NOMO-1 treated with dmso at 0.1 percent for 144 hours (cell line): ENCODE results near the gene CAVIN1.
A peak's percentile ranks its signal among the peaks of the same experiment; 100 is the strongest.
"Not testable (repeated sequence)": the region's sequence is repeated elsewhere in the genome, so short reads cannot be mapped to it uniquely, and the experiment has no call there.

ENCODE experiments used
- DNase-seq: peaks from one replicate; lab custom pipeline; 2025; ENCODE audit not compliant: unreplicated experiment; lab: John Stamatoyannopoulos, UW

CAVIN1 gene, protein sequence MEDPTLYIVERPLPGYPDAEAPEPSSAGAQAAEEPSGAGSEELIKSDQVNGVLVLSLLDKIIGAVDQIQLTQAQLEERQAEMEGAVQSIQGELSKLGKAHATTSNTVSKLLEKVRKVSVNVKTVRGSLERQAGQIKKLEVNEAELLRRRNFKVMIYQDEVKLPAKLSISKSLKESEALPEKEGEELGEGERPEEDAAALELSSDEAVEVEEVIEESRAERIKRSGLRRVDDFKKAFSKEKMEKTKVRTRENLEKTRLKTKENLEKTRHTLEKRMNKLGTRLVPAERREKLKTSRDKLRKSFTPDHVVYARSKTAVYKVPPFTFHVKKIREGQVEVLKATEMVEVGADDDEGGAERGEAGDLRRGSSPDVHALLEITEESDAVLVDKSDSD

DNA sequence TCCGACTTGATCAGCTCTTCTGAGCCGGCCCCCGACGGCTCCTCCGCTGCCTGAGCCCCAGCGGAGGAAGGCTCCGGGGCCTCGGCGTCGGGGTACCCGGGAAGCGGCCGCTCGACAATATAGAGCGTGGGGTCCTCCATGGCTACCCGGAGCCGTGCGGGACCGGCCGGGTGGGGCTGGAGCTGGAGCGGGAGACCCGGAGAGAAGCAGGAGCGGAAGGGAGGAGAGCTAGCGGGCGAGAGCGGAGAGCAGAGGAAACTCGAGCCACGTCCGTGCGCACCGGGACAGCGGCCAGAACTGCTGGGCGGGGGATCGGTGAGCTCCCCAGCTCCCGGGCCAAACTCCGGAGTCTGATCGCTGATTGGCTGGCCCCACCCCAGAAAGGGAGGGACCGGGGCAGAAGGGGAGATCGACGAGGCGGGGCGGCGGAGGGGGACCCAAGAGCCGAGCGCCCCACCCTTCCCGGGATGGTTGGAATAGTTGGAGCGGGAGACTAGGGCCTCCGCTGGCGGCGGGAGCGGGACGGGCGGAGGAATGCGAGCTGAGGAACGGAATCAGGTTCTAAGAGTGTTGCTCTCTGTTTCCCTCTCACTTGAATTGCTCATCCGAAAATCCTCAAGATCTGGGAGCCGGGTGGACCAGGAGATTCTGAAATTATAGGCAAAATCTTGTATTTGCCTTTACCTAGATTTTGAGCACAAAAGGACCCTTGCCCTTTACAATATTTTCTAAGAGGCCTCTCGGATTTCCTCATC, at the start of gene CAVIN1:
TSS of gene CAVIN1 (minus strand) at position 299 of the 755 bp plus-strand sequence. CDS start at position 140, 159 bp downstream.
- DNase-seq: no peak

DNA sequence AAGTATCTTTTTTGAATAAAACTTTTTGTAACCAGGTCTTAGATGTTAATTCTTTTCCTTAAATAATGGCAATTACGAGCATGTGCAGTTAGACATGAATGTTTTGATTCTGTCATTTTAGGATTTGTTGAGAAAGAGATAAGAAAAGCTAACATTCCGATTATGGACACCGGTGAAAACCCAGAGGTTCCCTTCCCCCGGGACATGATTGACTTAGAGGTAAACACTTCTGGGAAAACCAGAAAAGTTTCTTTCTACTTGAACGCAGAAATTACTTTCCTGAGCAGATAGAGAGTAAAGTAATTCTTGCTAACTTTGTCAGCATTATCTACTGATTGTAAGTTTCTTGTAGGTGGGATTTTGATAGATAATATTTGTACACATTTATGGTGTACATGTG, 44.8 kb upstream of the CAVIN1 start:
- no peak for DNase-seq

DNA sequence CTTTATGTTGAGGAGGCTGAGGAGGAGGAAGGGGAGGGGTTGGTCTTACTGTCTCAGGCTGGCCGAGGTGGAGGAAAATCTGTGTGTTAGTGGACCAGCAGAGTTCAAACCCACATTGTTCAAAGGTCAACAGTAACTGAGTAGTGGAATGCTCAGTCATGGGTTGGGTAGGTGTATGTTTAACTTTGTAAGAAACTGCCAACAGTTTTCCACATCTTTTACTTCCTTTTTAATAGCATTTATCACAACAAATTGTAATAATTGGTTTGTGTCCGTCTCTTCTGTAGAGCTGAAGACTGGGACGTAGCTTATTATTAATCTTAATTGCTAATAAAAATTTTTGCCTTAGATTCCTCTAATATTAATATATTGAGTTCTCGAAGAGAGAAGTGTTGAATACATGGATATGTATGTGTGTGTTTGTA, 40.9 kb upstream of the CAVIN1 start:
- DNase-seq: no peak

DNA sequence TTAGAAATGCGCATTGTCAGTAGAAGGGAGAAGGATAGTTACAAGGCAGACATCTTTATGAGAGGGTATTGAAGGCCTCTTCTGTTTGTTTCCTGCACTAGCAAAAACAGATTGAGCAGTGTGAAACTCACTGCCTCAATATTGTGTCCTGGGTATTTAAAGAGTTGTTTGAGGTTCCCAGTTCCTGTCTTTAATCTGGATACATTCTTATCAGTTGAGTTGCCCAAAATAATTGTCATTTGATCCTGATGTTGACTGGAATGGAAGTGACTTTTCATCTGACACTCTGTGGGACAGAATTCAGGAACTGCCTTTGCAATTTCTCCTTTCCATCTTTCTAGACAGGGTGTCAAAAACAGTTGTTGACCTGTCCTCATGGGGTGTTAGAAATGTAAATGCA, 37.3 kb upstream of the CAVIN1 start:
- DNase-seq: no peak

DNA sequence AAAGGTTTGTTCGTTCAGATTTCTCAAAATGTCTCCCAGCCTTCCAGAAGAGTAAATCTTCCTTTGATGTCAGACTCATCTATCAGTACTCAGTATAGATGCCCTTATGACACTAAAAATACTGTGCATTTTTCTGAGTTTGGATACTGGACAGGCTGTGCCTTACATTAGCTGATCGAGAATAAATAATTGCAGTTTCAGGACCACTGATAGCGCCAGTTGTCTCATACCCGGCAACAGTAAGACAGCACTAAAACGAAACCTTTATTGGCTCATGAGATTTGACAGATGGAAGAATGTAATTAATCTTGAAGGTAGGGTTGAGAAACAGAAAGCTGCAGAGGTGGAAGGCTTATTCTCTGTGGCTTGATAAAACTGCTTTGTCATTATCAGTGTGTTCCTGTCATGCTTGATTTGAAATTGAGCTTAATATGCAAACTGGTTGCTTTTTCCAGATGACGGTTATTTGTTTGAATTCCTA, 36.8 kb upstream of the CAVIN1 start:
- DNase-seq: peak; percentile 62

- DNase-seq: no peak
Measured at GRCh38 chr17:42459256-42459800, 36.3 kb upstream of the CAVIN1 start.

DNA sequence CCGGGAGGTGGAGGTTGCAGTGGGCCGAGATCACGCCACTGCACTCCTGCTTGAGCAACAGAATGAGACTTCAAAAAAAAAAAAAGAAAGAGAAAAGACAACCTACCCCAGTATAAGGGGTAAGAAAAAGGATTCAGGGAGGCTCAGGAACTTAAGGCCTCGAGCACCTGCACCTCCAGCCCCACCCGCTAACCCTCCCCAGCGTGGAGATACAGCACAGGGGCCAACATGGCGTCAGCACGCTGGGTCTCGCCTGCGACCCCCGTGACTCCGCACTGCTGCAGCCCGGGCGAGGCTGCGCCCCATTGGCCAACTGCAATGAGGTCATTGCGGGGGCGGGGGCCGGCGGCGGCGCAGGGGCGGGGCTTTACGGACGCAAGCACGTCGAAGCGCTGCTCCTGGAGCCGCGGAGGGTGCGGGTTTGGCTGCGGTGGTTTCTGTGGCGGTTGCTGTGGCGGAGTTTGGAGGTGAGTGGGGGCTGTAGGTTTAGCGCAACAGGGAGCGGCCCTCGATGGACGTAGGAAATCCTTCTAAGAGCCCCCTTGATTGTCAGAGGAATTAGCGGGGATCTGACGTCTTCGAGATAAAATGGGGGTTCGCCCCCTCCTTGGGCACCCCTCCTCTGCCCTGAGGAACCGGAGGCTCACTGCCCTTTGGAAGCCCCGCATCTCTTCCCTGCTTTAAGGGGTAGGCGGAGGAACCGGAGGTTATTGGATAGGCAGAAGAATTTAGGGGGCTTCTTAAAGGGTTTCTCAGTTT, 35.6 kb upstream of the CAVIN1 start, which contains the start of gene ATP6V0A1:
TSS of gene ATP6V0A1 (plus strand) at position 382 of the 759 bp plus-strand sequence. CDS start 2,017 bp downstream, outside the sequence.
- DNase-seq: peak; percentile 71

DNA sequence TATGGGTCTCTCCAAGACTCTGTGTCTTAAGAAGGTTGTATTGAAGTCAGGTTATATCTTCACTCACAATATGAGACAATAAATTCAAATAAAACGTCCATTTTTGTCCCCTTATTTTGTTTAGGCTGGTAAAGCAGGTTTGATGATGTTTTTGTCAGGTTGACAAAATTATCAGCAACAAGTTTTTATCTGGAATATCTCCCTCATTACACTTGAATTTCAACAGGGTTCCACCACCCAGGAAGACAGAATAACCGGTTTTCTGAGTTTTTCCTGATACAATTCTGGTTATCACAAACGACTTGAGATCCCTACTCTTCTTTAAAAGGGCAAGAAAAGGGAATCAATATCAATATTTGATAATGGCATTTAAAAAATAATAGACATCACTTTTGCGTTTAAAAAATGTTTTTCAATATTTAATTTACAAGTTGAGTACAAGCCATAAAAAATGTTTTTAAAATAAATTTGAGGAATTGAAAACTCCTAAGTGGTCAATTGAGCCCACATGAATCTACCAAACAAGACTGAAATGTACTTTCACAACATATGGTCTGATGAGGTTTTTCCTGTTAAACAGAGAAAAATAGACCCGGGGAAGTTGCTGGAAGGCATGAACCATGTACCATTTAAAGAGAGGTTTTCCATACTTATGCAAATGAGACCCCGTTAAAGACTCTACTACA, 34.2 kb upstream of the CAVIN1 start:
- no peak for DNase-seq

- peak; percentile 72 for DNase-seq
Measured at GRCh38 chr17:42456223-42457106, 33.4 kb upstream of the CAVIN1 start.

DNA sequence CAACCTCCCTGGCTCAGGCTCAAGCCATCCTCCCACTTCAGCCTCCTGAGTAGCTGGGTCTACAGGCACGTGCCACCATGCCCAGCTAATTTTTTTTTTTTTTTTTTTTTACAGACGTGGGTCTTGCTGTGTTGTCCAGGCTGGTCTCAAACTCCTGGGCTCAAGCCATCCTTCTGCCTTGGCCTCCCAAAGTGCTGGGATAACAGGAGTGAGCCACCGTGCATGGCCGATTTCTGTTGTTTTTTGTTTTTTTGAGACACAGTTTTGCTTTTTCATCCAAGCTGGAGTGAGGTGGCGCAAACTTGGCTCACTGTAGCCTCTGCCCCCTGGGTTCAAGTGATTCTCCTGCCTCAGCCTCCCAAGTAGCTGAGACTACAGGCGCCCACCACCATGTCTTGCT, 31.9 kb upstream of the CAVIN1 start:
- not testable (repeated sequence) for DNase-seq

- peak; percentile 71 for DNase-seq
Measured at GRCh38 chr17:42453439-42453838, 30.4 kb upstream of the CAVIN1 start.

- DNase-seq: not testable (repeated sequence)
Measured at GRCh38 chr17:42451270-42451669, 28.2 kb upstream of the CAVIN1 start.

- DNase-seq: not testable (repeated sequence)
Measured at GRCh38 chr17:42449838-42450237, 26.8 kb upstream of the CAVIN1 start.

- DNase-seq: not testable (repeated sequence)
Measured at GRCh38 chr17:42449176-42449575, 26.1 kb upstream of the CAVIN1 start.

GRCh38 chr17:42442196-42442565, 19.1 kb upstream of the CAVIN1 start:
- DNase-seq: no peak

- DNase-seq: no peak
Measured at GRCh38 chr17:42441371-42442195, 18.5 kb upstream of the CAVIN1 start.

DNA sequence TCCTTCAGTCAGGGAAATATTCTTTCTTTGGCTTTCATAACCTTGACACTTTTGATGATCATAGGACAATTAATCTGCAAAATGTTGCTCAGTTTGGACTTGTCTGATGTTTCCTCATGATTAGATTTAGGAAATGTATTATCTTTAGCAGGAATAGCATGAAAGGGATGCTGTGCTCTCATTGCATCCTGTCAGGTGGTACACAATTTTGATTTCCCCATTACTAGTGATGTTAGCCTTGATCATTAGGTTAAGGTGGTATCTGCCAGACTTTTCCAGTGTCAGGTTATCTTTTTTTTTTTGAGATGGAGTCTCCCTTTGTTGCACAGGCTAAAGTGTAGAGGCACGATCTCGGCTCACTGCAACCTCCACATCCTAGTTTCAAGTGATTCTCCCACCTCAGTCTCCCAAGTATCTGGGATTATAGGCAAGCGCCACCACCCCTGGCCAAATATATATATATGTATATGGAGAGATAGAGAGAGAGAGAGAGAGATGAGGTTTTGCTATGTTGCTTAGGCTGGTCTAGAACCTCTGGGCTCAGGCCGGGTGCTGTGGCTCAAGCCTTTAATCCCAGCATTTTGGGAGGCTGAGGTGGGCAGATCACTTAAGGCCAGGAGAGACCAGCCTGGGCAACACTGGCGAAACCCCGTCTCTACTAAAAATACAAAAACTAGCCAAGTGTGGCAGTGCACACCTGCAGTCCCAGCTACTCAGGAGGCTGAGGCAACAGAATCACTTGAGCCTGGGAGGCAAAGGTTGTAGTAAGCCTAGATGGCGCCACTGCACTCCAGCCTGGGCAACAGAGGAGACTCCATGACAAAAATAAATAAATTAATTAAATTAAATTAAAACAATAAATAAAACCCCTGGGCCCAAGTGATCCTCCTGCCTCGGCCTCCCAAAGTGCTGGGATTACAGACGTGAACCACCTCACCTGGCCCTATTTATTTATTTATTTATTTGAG, 15.8 kb upstream of the CAVIN1 start:
- DNase-seq: no peak
